K562 (cell line): ENCODE results near the gene UTP15. TPM values are rescaled to one million over a fixed set of nuclear protein-coding genes. Genes with fewer than 3 reads are reported as not detected.

Source experiments
- ATAC-seq: fragments of 200-7000 bp; cut with Tn5 transposase; 3 replicates; pipeline ENCODE4 v1.9.1; 2020; ENCODE audit warnings: moderate library complexity
- Bru-seq: library from RNA; stranded (reverse); fragments of 400-500 nt; gene quantifications from one replicate; lab custom pipeline; 2021; lab: Mats Ljungman, UMichigan
- BruChase-seq, 2 experiments: library from RNA; stranded (reverse); fragments of 400-500 nt; gene quantifications; one replicate each; lab custom pipeline; 2021; lab: Mats Ljungman, UMichigan
- BruUV-seq: library from RNA; stranded (reverse); fragments of 400-500 nt; replicated peaks from 2 replicates; lab custom pipeline; 2021; lab: Mats Ljungman, UMichigan
- CTCF ChIA-PET: fragments of 300-600 bp; formaldehyde crosslinking; extraction: SDS; loops from one replicate; lab custom pipeline; 2021; ENCODE audit warnings: low intra/inter-chr PET ratio; lab: Yijun Ruan, JAX
- POLR2A ChIA-PET: fragments of 300-600, 350-650 bp; sonication (Branson Sonifier 250); formaldehyde crosslinking; extraction: SDS; loops from one replicate; lab custom pipeline; 2021; ENCODE audit warnings: antibody characterized with exemption, inconsistent platforms; lab: Yijun Ruan, JAX
- DNase-seq, 4 experiments: peaks; one replicate each; pipeline versions ENCODE4 v3.0.0 to v3.0.0-alpha.2; 2011 to 2018; ENCODE audit warnings: low spot score in 3 of 4, mixed read lengths in 3 of 4; ENCODE audit errors: extremely low read depth in 1 of 4
- FAIRE-seq: peaks from 2 replicates; lab custom pipeline; 2011; peaks lifted over from hg19 to GRCh38; lab: Jason Lieb, UNC
- H2AFZ ChIP-seq: 2 replicates; pipeline ENCODE4 v1.6.0; 2011; ENCODE audit warnings: low read depth, low read length, control low read depth, inconsistent platforms
- H3K27ac ChIP-seq: fragments of 200-600 bp; 3 replicates; pipeline ENCODE4 v1.8.0; 2011; ENCODE audit warnings: low read depth, mild to moderate bottlenecking, control low read depth, inconsistent platforms, low read length, moderate library complexity, mixed read lengths; ENCODE audit errors: extremely low read depth
- H3K27me3 ChIP-seq, 2 experiments: fragments of 300-600 bp in 1 of 2; 2 replicates in 1 of 2; 3 replicates in 1 of 2; pipeline versions ENCODE4 v1.6.0 to v1.8.0; 2011; ENCODE audit warnings: inconsistent platforms in 2 of 2, low read length in 2 of 2, mild to moderate bottlenecking in 1 of 2, mixed read lengths in 1 of 2, moderate library complexity in 1 of 2; ENCODE audit not compliant: control insufficient read depth in 2 of 2, insufficient read depth in 2 of 2
- H3K36me3 ChIP-seq: fragments of 300-600 bp; 3 replicates; pipeline ENCODE4 v1.8.0; 2011; ENCODE audit warnings: mild to moderate bottlenecking, low read length, inconsistent platforms; ENCODE audit not compliant: control insufficient read depth, insufficient read depth
- H3K4me1 ChIP-seq, 2 experiments: fragments of 200-600 bp in 1 of 2; replicated peaks in 1 of 2; 2 replicates in 1 of 2; 3 replicates in 1 of 2; pipeline versions ENCODE4 v1.5.1 to v1.8.0; 2011; ENCODE audit warnings: inconsistent platforms in 2 of 2, low read length in 2 of 2, mild to moderate bottlenecking in 1 of 2, mixed read lengths in 1 of 2, moderate library complexity in 1 of 2; ENCODE audit not compliant: control insufficient read depth in 2 of 2, insufficient read depth in 2 of 2
- H3K4me2 ChIP-seq: 2 replicates; pipeline ENCODE4 v1.6.1; 2011; ENCODE audit warnings: low read length, control low read depth, inconsistent platforms, mixed read lengths; ENCODE audit not compliant: insufficient read depth
- H3K4me3 ChIP-seq: fragments of 200-600 bp; sonication (generic), shearing (Covaris generic); 2 replicates; pipeline ENCODE4 v1.5.1; 2016; ENCODE audit warnings: control low read depth, inconsistent platforms
- H3K79me2 ChIP-seq: fragments of 200-600 bp; 3 replicates; pipeline ENCODE4 v1.8.0; 2011; ENCODE audit warnings: low read length, inconsistent platforms; ENCODE audit not compliant: control insufficient read depth, insufficient read depth
- H3K9ac ChIP-seq, 2 experiments: 2 replicates each; pipeline versions ENCODE4 v1.6.0 to v1.6.1; 2011; ENCODE audit warnings: low read depth in 2 of 2, low read length in 2 of 2, control low read depth in 1 of 2, inconsistent platforms in 1 of 2, mild to moderate bottlenecking in 1 of 2, mixed read lengths in 1 of 2; ENCODE audit not compliant: insufficient read depth in 1 of 2
- H3K9me1 ChIP-seq: one replicate; pipeline ENCODE4 v1.6.0; 2011; ENCODE audit warnings: inconsistent platforms, mild to moderate bottlenecking, low read length, moderate library complexity; ENCODE audit not compliant: control insufficient read depth, insufficient read depth
- H3K9me3 ChIP-seq: replicated peaks from 2 replicates; pipeline ENCODE4 v1.5.1; 2011; ENCODE audit warnings: low read depth, low read length, inconsistent platforms; ENCODE audit not compliant: control insufficient read depth, insufficient read depth
- H4K20me1 ChIP-seq: replicated peaks from 2 replicates; pipeline ENCODE4 v1.6.1; 2011; ENCODE audit warnings: low read length, inconsistent platforms, mixed read lengths; ENCODE audit not compliant: control insufficient read depth, insufficient read depth
- ARID1B ChIP-seq: fragments of 450-650 bp; IDR thresholded peaks from 2 replicates; pipeline ENCODE4 v1.6.1; 2016; ENCODE audit warnings: antibody characterized with exemption, mild to moderate bottlenecking, inconsistent platforms
- BRF1 ChIP-seq: IDR thresholded peaks from 3 replicates; pipeline ENCODE4 v1.6.1; 2011; ENCODE audit warnings: borderline replicate concordance, mild to moderate bottlenecking; ENCODE audit not compliant: insufficient read length; ENCODE audit errors: extremely low read depth
- CREM ChIP-seq: IDR thresholded peaks from 2 replicates; pipeline ENCODE4 v1.6.1; 2014; ENCODE audit warnings: antibody characterized with exemption, low read depth
- HCFC1 ChIP-seq: IDR thresholded peaks from 2 replicates; pipeline ENCODE4 v1.6.1; 2012; ENCODE audit warnings: low read depth, low read length, improper control_type of control experiment
- NR2C2 ChIP-seq, 2 experiments: fragments of 200-800 bp in 1 of 2; sonication (Bioruptor generic) in 1 of 2; sonication (generic) in 1 of 2; formaldehyde crosslinking in 1 of 2; IDR thresholded peaks; 2 replicates each; pipeline versions ENCODE4 v1.6.1 to v1.8.0; 2016 to 2022; ENCODE audit warnings: mild to moderate bottlenecking in 1 of 2, missing compliant biosample characterization in 1 of 2, missing genetic modification characterization in 1 of 2, missing genetic modification reagents in 1 of 2
- SOX6 ChIP-seq: fragments of 450-650 bp; IDR thresholded peaks from 2 replicates; pipeline ENCODE4 v1.6.1; 2014; ENCODE audit warnings: mild to moderate bottlenecking
- SPI1 ChIP-seq: IDR thresholded peaks from 2 replicates; pipeline ENCODE4 v1.6.1; 2011; ENCODE audit warnings: low read depth, low read length, control low read depth, borderline replicate concordance
- TRIM28 ChIP-seq: fragments of 450-650 bp; IDR thresholded peaks from 2 replicates; pipeline ENCODE4 v1.6.1; 2017
- ZBTB8A ChIP-seq: fragments of 450-650 bp; IDR thresholded peaks from 2 replicates; pipeline ENCODE4 v1.6.1; 2018; ENCODE audit warnings: mild to moderate bottlenecking, moderate library complexity; ENCODE audit not compliant: partially characterized antibody
- WGBS: fragments of 100-300 bp; shearing (Covaris generic); methylation state at CpG from one replicate; pipeline ENCODE4 v1.1.6; 2016; ENCODE audit warnings: low coverage, mixed read lengths; ENCODE audit not compliant: insufficient coverage; ENCODE audit errors: missing lambda C conversion rate; 5-methylcytosine and 5-hydroxymethylcytosine counted together
- in situ Hi-C: fragments of 300-500 bp; cut with MboI; formaldehyde crosslinking; loops from 4 replicates; pipeline ENCODE4 v1.15.0; 2018; ENCODE audit warnings: inconsistent platforms, mixed read lengths
- intact Hi-C: fragments of 100-400 bp; cut with micrococcal nuclease; formaldehyde crosslinking; loops from 2 replicates; pipeline ENCODE4 v1.14.2; 2022
- long read RNA-seq, 3 experiments: library from polyadenylated mRNA in 2 of 3; library from RNA in 1 of 3; unstranded in 2 of 3; stranded (forward) in 1 of 3; transcript quantifications; one replicate each; pipeline ENCODE4 v2.0.0, GENCODE V29; 2019 to 2022
- polyA minus RNA-seq, 3 experiments: library from RNA; depleted of rRNA, polyadenylated mRNA; stranded (reverse); fragments of >200 nt; gene quantifications; 2 replicates each; pipeline ENCODE4 v1.2.3, GENCODE V29; 2011
- polyA plus RNA-seq, 8 experiments: library from polyadenylated mRNA; depleted of rRNA in 4 of 8; stranded (reverse) in 5 of 8; unstranded in 3 of 8; fragments of >200 nt; fragmentation: Nextera tagmentation in 2 of 8; fragmentation: Illumina TruSeq in 1 of 8; extraction: Ambion mirVana in 2 of 8; extraction: Trizol in 1 of 8; gene quantifications; 2 replicates each; pipeline versions ENCODE4 v1.2.1 to v1.2.3, GENCODE V29; 2011 to 2014; ENCODE audit warnings: inconsistent platforms in 1 of 8, missing spikeins in 1 of 8
- total RNA-seq, 7 experiments: library from RNA; depleted of rRNA in 6 of 7; stranded (reverse); fragments of >200 nt in 6 of 7; fragmentation: Illumina TruSeq in 2 of 7; extraction: Trizol in 2 of 7; gene quantifications; 2 replicates each; pipeline versions ENCODE4 v1.2.1 to v1.2.3, GENCODE V29; 2011 to 2021; ENCODE audit warnings: low replicate concordance in 1 of 7
- TF ChIP-seq, protein P1 (sequence below), 2 experiments: fragments of 250-450 bp in 1 of 2; fragments of 450-650 bp in 1 of 2; sonication (Bioruptor Pico) in 1 of 2; IDR thresholded peaks; 2 replicates each; pipeline versions ENCODE4 v1.6.1 to v1.8.0; 2016 to 2021; ENCODE audit warnings: mild to moderate bottlenecking in 2 of 2, moderate library complexity in 2 of 2, missing compliant biosample characterization in 1 of 2, missing genetic modification characterization in 1 of 2
- TF ChIP-seq, protein P2 (sequence below): fragments of 450-650 bp; formaldehyde crosslinking; IDR thresholded peaks from 2 replicates; pipeline ENCODE4 v1.4.0; 2022; ENCODE audit warnings: mild to moderate bottlenecking, moderate library complexity

The UTP15 gene, protein sequence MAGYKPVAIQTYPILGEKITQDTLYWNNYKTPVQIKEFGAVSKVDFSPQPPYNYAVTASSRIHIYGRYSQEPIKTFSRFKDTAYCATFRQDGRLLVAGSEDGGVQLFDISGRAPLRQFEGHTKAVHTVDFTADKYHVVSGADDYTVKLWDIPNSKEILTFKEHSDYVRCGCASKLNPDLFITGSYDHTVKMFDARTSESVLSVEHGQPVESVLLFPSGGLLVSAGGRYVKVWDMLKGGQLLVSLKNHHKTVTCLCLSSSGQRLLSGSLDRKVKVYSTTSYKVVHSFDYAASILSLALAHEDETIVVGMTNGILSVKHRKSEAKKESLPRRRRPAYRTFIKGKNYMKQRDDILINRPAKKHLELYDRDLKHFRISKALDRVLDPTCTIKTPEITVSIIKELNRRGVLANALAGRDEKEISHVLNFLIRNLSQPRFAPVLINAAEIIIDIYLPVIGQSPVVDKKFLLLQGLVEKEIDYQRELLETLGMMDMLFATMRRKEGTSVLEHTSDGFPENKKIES
- total RNA-seq (2011; cell fraction: chromatin; rRNA removed; ENCODE audit: low replicate concordance), result 61.0 and 102 TPM in 2 replicates
- 38.4 and 42.2 TPM in 2 replicates for total RNA-seq (2011; cell fraction: nucleolus; rRNA removed)
- 64.7 and 82.1 TPM in 2 replicates for total RNA-seq (2011; cell fraction: nucleoplasm; rRNA removed)
- total RNA-seq (2014; rRNA removed) (28.1 and 31.2 TPM in 2 replicates), total RNA-seq (2014; rRNA removed; fragmentation: Illumina TruSeq; extraction: Trizol) (46.2 and 55.4 TPM in 2 replicates), total RNA-seq (2015; rRNA removed; fragmentation: Illumina TruSeq; extraction: Trizol) (38.3 and 46.7 TPM in 2 replicates), total RNA-seq (2021) (38.9 and 51.0 TPM in 2 replicates), polyA plus RNA-seq (2011; rRNA removed) (24.0 and 33.8 TPM in 2 replicates), polyA plus RNA-seq (2014; fragmentation: Illumina TruSeq; extraction: Trizol) (29.8 and 37.0 TPM in 2 replicates), polyA plus RNA-seq (2014; fragmentation: Nextera tagmentation; extraction: Ambion mirVana) (10 to 100 TPM; 28.1 to 49.3 TPM), polyA plus RNA-seq (2014; rRNA removed) (33.7 and 34.1 TPM in 2 replicates), polyA minus RNA-seq (2011; rRNA and poly(A)+ RNA removed) (60.0 and 62.1 TPM in 2 replicates), Bru-seq, nascent RNA (percentile 90 among the genes with signal in this experiment), BruChase-seq, experiment 1, labeled RNA remaining after a 2-hour chase (percentile 90 among the genes with signal in this experiment), BruChase-seq, experiment 2, labeled RNA remaining after a 6-hour chase (percentile 92 among the genes with signal in this experiment)
- 9.8 and 15.8 TPM in 2 replicates for polyA plus RNA-seq (2011; cell fraction: cytosol; rRNA removed)
- 43.1 and 48.3 TPM in 2 replicates for polyA plus RNA-seq (2011; cell fraction: nucleus; rRNA removed)
- polyA plus RNA-seq (2012), result 6.7 and 24.7 TPM in 2 replicates
- polyA minus RNA-seq (2011; cell fraction: cytosol; rRNA and poly(A)+ RNA removed), result 15.7 and 19.6 TPM in 2 replicates
- 69.1 and 104 TPM in 2 replicates for polyA minus RNA-seq (2011; cell fraction: nucleus; rRNA and poly(A)+ RNA removed)
- long read RNA-seq, experiment 1, transcript UTP15-201 (13 exons, 3,687 nt), result major isoform, 73 of 107 reads
- long read RNA-seq, experiment 1, partial matches to known transcripts, result 16 of 107 reads
- long read RNA-seq, experiment 1, other reads (novel, unspliced or antisense), result 18 of 107 reads
- long read RNA-seq, experiment 2, transcript UTP15-201 (13 exons, 3,687 nt), result major isoform, 20 of 54 reads
- long read RNA-seq, experiment 2, partial matches to known transcripts, result 22 of 54 reads
- long read RNA-seq, experiment 2, other reads (novel, unspliced or antisense), result 12 of 54 reads
- long read RNA-seq, experiment 3, transcript UTP15-201 (13 exons, 3,687 nt), result major isoform, 42 of 52 reads
- long read RNA-seq, experiment 3, partial matches to known transcripts, result 4 of 52 reads
- long read RNA-seq, experiment 3, other reads (novel, unspliced or antisense), result 5 of 52 reads

DNA sequence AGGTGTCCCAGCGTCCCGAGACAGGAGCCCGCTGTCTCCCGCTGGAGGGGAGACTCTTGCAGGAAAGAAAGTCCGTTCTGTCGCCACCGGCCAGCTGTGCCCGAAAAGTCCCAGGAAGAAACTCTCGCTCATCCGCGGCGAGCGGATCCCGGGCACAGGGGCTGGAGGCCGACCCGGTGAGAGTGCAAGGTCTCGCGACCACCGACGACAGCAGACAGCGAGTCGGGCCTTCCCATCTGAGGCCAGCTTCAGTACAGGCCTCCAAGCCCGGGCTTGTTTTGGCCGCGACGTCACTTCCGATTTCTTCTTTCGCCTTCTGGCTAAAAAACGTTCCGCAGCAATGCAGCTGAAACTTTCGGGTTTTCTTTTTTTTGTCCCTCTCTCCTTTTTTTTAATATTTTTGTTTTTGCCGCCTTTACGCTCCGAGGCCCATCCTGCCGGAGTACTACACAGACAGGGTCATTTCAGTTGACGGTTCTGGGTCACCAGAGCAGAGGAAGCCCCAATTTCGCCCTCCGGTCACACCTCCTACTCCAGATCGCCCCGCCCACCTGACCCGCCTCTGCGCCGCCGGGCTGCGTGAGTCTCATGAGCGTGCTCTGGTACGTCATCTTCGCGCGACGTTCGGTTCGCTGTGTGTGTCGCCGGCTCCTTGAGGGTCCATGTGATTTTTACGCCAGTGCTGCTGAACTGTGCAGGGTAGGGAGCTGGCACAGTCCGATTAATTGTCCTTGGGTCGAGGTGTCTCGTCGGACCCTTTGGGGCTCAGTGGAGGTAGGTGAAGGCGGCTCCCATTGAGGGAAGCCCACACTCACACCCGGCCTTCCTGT is at the start of gene UTP15, which contains the start of gene ANKRA2:
TSS of gene UTP15 (plus strand) at position 605 of the 830 bp plus-strand sequence. CDS start 1,602 bp downstream, outside the sequence.
TSS of gene ANKRA2 (minus strand) at position 501 of the 830 bp plus-strand sequence. CDS start 2,758 bp downstream, outside the sequence.
- H2AFZ ChIP-seq, result peak within 1 kb of the TSS; percentile 98
- BruUV-seq, result no TSS peak
- peak; percentile 94 for ATAC-seq
- DNase-seq, result peak; percentile 91 to 99 (median 93)
- in situ Hi-C loops (no loop called here), intact Hi-C loops (no loop called here)
- WGBS, result 2% methylated on average over 57 of the region's 62 CpGs
- H3K9me3 ChIP-seq, result no peaks in the 10 kb centered on the region
- POLR2A ChIA-PET, result interaction anchor here (0.7 kb wide), 1 partner anchor 1438 kb away, joined by 3 read pairs; no protein-coding TSS in a partner anchor
- no peaks in the 10 kb centered on the region for H4K20me1 ChIP-seq
- no peaks in the 10 kb centered on the region for H3K27me3 ChIP-seq
- CTCF ChIA-PET, result interaction anchor here (1.1 kb wide), 1 partner anchor 46 kb away, joined by 3 read pairs; no protein-coding TSS in a partner anchor
- peaks cover 47% of the 10 kb centered on the region for H3K36me3 ChIP-seq
- H3K27ac ChIP-seq, result peak within 1 kb of the TSS; percentile 78
- peaks cover 0 to 3% of the 10 kb centered on the region in 2 experiments; a peak in 2 of 5 replicates for H3K4me1 ChIP-seq
- H3K9me1 ChIP-seq, result no peaks in the 10 kb centered on the region
- peak; percentile 96 for FAIRE-seq
- H3K9ac ChIP-seq, result peak within 1 kb of the TSS; percentile 90 to 96
- peak within 1 kb of the TSS; percentile 95 for H3K4me2 ChIP-seq
- peak within 1 kb of the TSS; percentile 90 for H3K4me3 ChIP-seq
- peaks cover 71% of the 10 kb centered on the region for H3K79me2 ChIP-seq
- TF ChIP-seq, protein P1, sequence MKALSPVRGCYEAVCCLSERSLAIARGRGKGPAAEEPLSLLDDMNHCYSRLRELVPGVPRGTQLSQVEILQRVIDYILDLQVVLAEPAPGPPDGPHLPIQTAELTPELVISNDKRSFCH (CRISPR knock-in tag; IDR thresholded peaks at IDR 0.05), result no peak
- TF ChIP-seq, protein P1 (tag; IDR thresholded peaks at IDR 0.05), result no peak
- no peak for TF ChIP-seq TRIM28
- TF ChIP-seq SPI1, result peak; percentile 33; the same call in 1 of the 2 replicates
- TF ChIP-seq HCFC1, result peak; percentile 77
- TF ChIP-seq BRF1, result no peak
- TF ChIP-seq CREM, result peak; percentile 99
- no peak for TF ChIP-seq ZBTB8A
- peak; percentile 12 for TF ChIP-seq ARID1B
- TF ChIP-seq NR2C2 (CRISPR knock-in tag; IDR thresholded peaks at IDR 0.05), result no peak
- peak; percentile 86 for TF ChIP-seq NR2C2 (tag; IDR thresholded peaks at IDR 0.05)
- TF ChIP-seq SOX6, result no peak; the same call in 1 of the 2 replicates
- TF ChIP-seq, protein P2, sequence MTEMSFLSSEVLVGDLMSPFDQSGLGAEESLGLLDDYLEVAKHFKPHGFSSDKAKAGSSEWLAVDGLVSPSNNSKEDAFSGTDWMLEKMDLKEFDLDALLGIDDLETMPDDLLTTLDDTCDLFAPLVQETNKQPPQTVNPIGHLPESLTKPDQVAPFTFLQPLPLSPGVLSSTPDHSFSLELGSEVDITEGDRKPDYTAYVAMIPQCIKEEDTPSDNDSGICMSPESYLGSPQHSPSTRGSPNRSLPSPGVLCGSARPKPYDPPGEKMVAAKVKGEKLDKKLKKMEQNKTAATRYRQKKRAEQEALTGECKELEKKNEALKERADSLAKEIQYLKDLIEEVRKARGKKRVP, result 0 out of 2 replicates have a peak, but pooled peaks have one; percentile 30
